T-helper 2 cell treated with Interferon-gamma antibody and Interleukin-4, amounts not matched to agents 5 μg/mL and 100 μg/mL, for 36 hours (primary cell): ENCODE data around the gene NNT.
"Not testable (repeated sequence)": the region's sequence is repeated elsewhere in the genome, so short reads cannot be mapped to it uniquely, and the experiment has no call there.

Experiments
- DNase-seq: peaks from one replicate; pipeline ENCODE4 v3.0.0; 2021; ENCODE audit warnings: low spot score
- H3K27ac Mint-ChIP-seq: one replicate; pipeline ENCODE4 v1.8.0; 2021; ENCODE audit warnings: mild to moderate bottlenecking, mixed read lengths
- H3K27me3 Mint-ChIP-seq: one replicate; pipeline ENCODE4 v1.8.0; 2021; ENCODE audit warnings: low read depth, mixed read lengths
- H3K36me3 Mint-ChIP-seq: one replicate; pipeline ENCODE4 v1.8.0; 2021; ENCODE audit warnings: low read depth, mixed read lengths
- H3K4me1 Mint-ChIP-seq: one replicate; pipeline ENCODE4 v1.8.0; 2021; ENCODE audit warnings: low read depth, mixed read lengths
- H3K4me3 Mint-ChIP-seq: one replicate; pipeline ENCODE4 v1.8.0; 2022; ENCODE audit warnings: mild to moderate bottlenecking, moderate library complexity, mixed read lengths
- H3K9me3 Mint-ChIP-seq: one replicate; pipeline ENCODE4 v1.8.0; 2021; ENCODE audit warnings: mixed read lengths

Gene NNT

DNA sequence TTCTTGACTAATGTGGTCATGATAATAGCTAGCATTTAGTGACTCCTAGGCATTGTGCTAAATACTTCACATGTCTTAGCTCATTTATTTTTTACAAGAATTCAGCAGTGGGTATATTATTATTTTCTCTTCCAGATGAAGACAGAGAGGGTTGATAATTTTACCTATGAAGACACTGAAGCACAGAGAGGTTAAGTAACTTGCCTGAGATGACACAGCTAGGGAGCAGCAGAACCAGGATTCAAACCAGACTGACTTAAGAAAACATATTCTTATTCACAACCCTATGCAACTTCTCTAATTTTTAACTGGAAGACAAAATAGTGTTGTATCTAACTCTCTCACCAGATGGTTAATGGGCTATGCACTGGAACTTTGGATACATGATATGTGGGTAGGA lies 44.8 kb downstream of the NNT start:
- Mint-ChIP-seq H3K27me3 (no peaks in the 10 kb centered on the region), H3K27ac (no peak overlapping the region), H3K9me3 (no peaks in the 10 kb centered on the region), H3K4me3 (no peak overlapping the region), H3K36me3 (peaks cover 52% of the 10 kb centered on the region), H3K4me1 (no peaks in the 10 kb centered on the region)
- DNase-seq = no peak

GRCh38 chr5:43648499-43649124 lies 45.6 kb downstream of the NNT start:
- Mint-ChIP-seq H3K4me3 (no peak overlapping the region), H3K4me1 (no peaks in the 10 kb centered on the region), H3K27me3 (no peaks in the 10 kb centered on the region), H3K27ac (no peak overlapping the region), H3K9me3 (no peaks in the 10 kb centered on the region), H3K36me3 (peaks cover 58% of the 10 kb centered on the region)
- no peak for DNase-seq

DNA sequence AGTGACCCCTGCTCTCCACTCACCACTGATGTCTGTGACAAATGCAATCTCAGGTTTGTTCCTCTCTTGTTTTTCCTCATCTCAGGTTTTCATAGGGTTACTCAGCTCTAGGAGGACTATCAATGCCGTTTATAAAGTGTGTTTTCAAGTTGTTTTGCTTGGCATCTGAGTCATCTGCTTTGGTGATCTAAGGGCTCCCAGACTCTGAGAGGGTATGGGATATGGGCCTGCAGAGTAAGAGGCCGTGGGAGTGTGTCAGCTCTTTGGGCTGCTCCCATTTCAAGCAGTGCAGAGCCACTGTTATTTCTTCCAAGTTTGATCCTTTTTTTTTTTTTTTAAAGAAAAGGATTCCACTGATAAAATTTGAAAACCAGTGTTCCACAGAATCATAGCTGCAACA lies 46.3 kb downstream of the NNT start:
- no peak overlapping the region for H3K27ac Mint-ChIP-seq

DNA sequence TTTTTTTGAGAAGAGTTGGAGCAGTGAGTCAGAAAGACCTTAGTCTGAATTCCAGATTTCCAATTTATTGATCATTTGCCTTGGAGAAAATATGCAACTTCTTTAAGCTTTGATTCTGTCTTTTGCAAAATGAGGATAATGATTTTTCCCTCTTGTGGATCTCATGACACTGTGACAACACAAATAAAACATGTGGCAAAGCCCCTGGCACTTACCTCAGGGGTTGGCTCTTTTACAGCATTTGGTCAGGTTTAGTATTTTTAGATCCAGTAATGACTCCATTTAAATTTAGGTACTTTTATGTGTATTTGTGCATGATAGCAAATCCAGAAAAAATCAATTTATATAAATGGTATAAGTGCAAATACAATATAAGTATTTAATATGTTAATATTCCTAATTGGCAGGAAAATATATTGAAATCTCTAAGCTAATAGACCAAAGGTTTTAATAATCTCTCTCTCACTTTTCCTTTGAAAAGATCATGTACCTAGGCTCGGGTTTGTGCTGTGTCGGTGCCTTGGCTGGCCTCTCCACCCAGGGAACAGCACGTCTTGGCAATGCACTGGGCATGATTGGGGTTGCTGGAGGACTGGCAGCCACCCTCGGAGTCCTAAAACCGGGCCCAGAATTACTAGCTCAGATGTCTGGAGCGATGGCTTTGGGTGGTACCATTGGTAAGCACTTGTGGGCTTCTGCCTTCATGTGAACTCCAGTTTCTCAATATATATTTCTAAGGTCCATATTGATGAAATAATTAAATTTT lies 49.7 kb downstream of the NNT start:
- no peak overlapping the region for H3K4me3 Mint-ChIP-seq
- H3K9me3 Mint-ChIP-seq = no peaks in the 10 kb centered on the region
- no peaks in the 10 kb centered on the region for H3K4me1 Mint-ChIP-seq
- H3K27ac Mint-ChIP-seq = no peak overlapping the region
- DNase-seq = no peak
- no peaks in the 10 kb centered on the region for H3K27me3 Mint-ChIP-seq
- H3K36me3 Mint-ChIP-seq = peaks cover 61% of the 10 kb centered on the region

More for the DNA sequence above, 46.3 kb downstream of the NNT start:
- Mint-ChIP-seq H3K4me3 (no peak overlapping the region), H3K4me1 (no peaks in the 10 kb centered on the region), H3K36me3 (peaks cover 60% of the 10 kb centered on the region), H3K9me3 (no peaks in the 10 kb centered on the region), H3K27me3 (no peaks in the 10 kb centered on the region)
- DNase-seq = no peak

DNA sequence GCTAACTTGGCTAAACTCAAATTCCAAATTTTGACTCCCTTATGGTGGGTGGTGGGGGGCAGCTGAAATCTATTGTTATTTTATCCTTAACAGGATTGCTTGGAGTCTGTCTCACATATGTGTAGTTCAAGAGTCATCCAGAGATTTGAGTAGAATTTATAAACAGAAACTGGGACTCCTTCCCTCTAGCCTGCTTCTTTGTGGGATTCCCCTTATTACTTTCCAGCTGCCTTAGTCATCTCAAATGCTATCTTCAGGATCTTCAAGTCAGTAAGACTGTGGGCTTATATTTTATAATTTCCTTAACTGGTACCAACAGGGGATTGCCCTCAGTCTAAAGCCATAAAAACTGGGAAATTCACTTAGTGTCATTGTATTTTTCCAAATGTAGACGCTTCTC lies 55.5 kb downstream of the NNT start:
- H3K9me3 Mint-ChIP-seq = no peaks in the 10 kb centered on the region
- no peak overlapping the region for H3K4me3 Mint-ChIP-seq
- H3K36me3 Mint-ChIP-seq = peaks cover 50% of the 10 kb centered on the region
- no peak overlapping the region for H3K27ac Mint-ChIP-seq
- H3K4me1 Mint-ChIP-seq = no peaks in the 10 kb centered on the region
- no peaks in the 10 kb centered on the region for H3K27me3 Mint-ChIP-seq
- DNase-seq = no peak

DNA sequence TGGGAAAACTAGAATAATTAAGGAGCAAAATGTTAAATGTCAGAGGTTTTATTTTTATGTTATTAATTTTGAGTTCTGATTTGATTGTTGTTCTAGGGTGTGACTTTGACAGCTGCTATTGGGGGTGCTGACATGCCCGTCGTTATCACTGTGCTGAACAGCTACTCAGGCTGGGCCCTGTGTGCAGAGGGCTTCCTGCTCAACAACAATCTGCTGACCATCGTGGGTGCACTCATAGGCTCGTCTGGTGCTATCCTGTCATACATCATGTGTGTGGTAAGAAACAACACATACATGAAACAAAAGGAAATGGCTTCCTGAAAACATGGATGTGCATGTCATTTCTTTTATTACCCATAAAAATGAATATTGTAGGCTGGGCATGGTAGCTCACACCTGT lies 56.1 kb downstream of the NNT start:
- H3K36me3 Mint-ChIP-seq = peaks cover 53% of the 10 kb centered on the region

DNA sequence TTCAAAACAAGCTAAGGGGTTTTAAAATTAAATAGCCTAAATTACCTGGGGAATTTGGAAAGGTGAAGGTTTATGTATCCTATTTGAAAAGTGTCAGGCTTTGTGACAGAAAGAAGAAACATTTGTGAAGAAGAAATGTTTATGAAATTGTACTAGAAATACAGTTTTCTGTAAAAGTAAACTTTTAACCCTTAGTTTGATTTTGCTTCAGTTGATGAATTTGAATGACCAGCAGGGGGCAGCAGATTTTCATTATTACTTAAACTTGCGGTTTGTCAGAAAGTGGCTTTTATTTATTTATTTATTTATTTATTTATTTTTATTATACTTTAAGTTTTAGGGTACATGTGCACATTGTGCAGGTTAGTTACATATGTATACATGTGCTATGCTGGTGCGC lies 58.1 kb downstream of the NNT start:
- no peak for DNase-seq
- Mint-ChIP-seq H3K36me3 (peaks cover 57% of the 10 kb centered on the region), H3K4me1 (no peaks in the 10 kb centered on the region), H3K27me3 (no peaks in the 10 kb centered on the region), H3K9me3 (no peaks in the 10 kb centered on the region), H3K4me3 (no peak overlapping the region), H3K27ac (no peak overlapping the region)

More for the DNA sequence above, 56.1 kb downstream of the NNT start:
- Mint-ChIP-seq H3K4me1 (no peaks in the 10 kb centered on the region), H3K9me3 (no peaks in the 10 kb centered on the region), H3K4me3 (no peak overlapping the region), H3K27ac (no peak overlapping the region), H3K27me3 (no peaks in the 10 kb centered on the region)
- no peak for DNase-seq

DNA sequence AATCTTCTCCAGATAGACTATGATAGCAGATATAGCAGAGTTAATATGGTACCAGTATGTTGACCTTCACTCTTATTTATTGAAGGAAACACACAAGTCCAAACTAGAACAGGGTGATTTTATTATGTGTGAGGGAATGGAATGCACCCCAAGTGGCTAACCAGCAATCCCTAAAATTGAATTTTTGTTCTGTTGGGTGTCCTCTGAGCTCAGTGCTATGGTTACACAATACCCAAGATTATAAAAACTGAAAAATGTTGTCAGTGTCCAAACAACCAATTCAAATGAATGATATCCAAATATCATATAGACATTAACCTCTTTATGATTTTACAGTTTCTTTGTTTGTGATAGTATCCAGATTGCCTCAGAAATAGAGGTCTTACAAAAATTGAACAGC lies 60.9 kb downstream of the NNT start:
- no peak overlapping the region for H3K4me3 Mint-ChIP-seq
- H3K9me3 Mint-ChIP-seq = no peaks in the 10 kb centered on the region
- H3K27ac Mint-ChIP-seq = no peak overlapping the region
- DNase-seq = no peak
- H3K36me3 Mint-ChIP-seq = peaks cover 57% of the 10 kb centered on the region
- no peaks in the 10 kb centered on the region for H3K27me3 Mint-ChIP-seq
- no peaks in the 10 kb centered on the region for H3K4me1 Mint-ChIP-seq

DNA sequence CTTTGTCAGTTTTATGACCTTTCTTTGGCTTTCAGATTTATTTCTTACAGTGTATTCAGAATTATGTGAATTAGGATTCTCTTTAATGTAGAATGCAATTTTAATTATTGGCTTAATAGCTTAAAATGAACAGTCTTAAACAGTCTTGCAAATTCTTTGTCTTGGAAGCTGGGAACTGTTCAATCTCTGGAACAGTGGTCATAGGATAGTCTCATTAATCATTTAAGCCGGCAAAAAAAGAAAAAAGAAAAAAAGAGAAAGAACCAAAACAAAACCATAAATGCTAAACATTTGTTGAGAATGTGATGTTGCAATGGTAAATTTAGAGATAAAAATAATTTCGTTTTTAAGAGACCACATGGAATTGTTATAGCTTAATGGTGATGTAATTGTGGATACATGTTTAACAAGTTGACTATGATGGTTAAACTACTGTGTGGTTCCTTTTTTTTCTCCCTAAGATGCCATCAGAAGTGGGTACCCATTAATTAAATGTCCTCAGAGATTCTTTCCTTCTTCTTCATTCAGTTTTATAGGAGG lies 61.6 kb downstream of the NNT start:
- Mint-ChIP-seq H3K4me1 (no peaks in the 10 kb centered on the region), H3K27ac (no peak overlapping the region), H3K36me3 (peaks cover 54% of the 10 kb centered on the region), H3K9me3 (no peaks in the 10 kb centered on the region), H3K27me3 (no peaks in the 10 kb centered on the region), H3K4me3 (no peak overlapping the region)
- DNase-seq = no peak

- not testable (repeated sequence) for H3K4me3 Mint-ChIP-seq, DNase-seq, H3K4me1 Mint-ChIP-seq, H3K9me3 Mint-ChIP-seq, H3K27me3 Mint-ChIP-seq, H3K27ac Mint-ChIP-seq
- H3K36me3 Mint-ChIP-seq = peaks cover 53% of the 10 kb centered on the region
These were observed 62.8 kb downstream of the NNT start for GRCh38 chr5:43665749-43666148.

DNA sequence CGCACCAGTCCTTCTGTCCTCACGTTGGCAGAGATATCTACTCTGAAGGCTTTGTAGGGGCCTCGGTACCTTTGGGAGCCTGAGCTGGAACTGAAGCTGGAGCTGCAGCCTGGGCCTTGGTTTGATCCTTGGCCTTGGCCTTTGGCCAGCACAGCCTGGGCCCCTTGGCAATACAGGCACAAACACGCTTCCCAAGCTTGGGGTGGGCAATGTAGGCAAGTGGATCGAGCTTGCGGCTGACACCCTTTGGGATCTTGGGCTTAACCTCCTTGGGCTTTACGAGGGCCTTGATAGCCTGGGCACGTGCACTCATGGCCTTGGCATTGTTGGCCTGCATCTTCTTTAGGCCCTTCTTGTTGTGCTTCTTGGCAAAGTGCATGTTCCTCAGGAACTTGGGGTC lies 63.7 kb downstream of the NNT start:
- not testable (repeated sequence) for H3K4me3 Mint-ChIP-seq, DNase-seq, H3K27me3 Mint-ChIP-seq, H3K9me3 Mint-ChIP-seq, H3K27ac Mint-ChIP-seq, H3K4me1 Mint-ChIP-seq
- H3K36me3 Mint-ChIP-seq = peaks cover 53% of the 10 kb centered on the region

- H3K4me1 Mint-ChIP-seq, H3K27me3 Mint-ChIP-seq, H3K4me3 Mint-ChIP-seq, H3K9me3 Mint-ChIP-seq, H3K27ac Mint-ChIP-seq, DNase-seq: not testable (repeated sequence)
- H3K36me3 Mint-ChIP-seq = peaks cover 54% of the 10 kb centered on the region
These were observed 64.4 kb downstream of the NNT start for GRCh38 chr5:43667379-43667778.

- Mint-ChIP-seq H3K36me3 (peaks cover 36% of the 10 kb centered on the region), H3K4me1 (peaks cover 2% of the 10 kb centered on the region), H3K4me3 (no peak overlapping the region), H3K27me3 (no peaks in the 10 kb centered on the region), H3K27ac (no peak overlapping the region), H3K9me3 (peaks cover 8% of the 10 kb centered on the region)
- DNase-seq = no peak
These were observed 71.6 kb downstream of the NNT start for GRCh38 chr5:43674536-43674935.

- Mint-ChIP-seq H3K36me3 (peaks cover 34% of the 10 kb centered on the region), H3K27me3 (no peaks in the 10 kb centered on the region)
- no peak for DNase-seq
These were observed 72.4 kb downstream of the NNT start for GRCh38 chr5:43675357-43675756.

More at GRCh38 chr5:43675357-43675756, 72.4 kb downstream of the NNT start:
- H3K9me3 Mint-ChIP-seq = peaks cover 6% of the 10 kb centered on the region
- no peak overlapping the region for H3K4me3 Mint-ChIP-seq
- H3K4me1 Mint-ChIP-seq = peaks cover 2% of the 10 kb centered on the region
- no peak overlapping the region for H3K27ac Mint-ChIP-seq
